ENCODE measurements around the gene LCA5.

GRCh38 chr6:79441192-79441591, 96.0 kb downstream of the LCA5 start:
- no peak for TF ChIP-seq CTCF (conservative IDR thresholded peaks at IDR 0.05; ENCODE audit: low read depth, low read length)
- no peak for TF ChIP-seq EZH2phosphoT487 (IDR thresholded peaks at IDR 0.05; ENCODE audit: borderline replicate concordance, low read length)
- TF ChIP-seq EZH2 (IDR thresholded peaks at IDR 0.05; ENCODE audit: low read length, unreplicated experiment) = no peak
